GM18868 (cell line): ENCODE results near the gene RYR1.
"Not testable (repeated sequence)": the region's sequence is repeated elsewhere in the genome, so short reads cannot be mapped to it uniquely, and the experiment has no call there.

ENCODE experiments used
- ATAC-seq: cut with Tn5 transposase; IDR thresholded peaks from one replicate; pipeline ENCODE4 v1.9.1; 2021; ENCODE audit warnings: mild to moderate bottlenecking, moderate library complexity; ENCODE audit not compliant: unreplicated experiment

RYR1 gene

GRCh38 chr19:38425810-38426466 lies 7.6 kb upstream of the RYR1 start, which contains the start of gene RASGRP4:
Gene RASGRP4 (minus strand): TSS chr19:38426219. CDS start chr19:38426091, 128 bp downstream.
- ATAC-seq, result no peak

- not testable (repeated sequence) for ATAC-seq
Measured at GRCh38 chr19:38427035-38427677, 6.3 kb upstream of the RYR1 start.

GRCh38 chr19:38429055-38429810 lies 4.3 kb upstream of the RYR1 start:
- no peak for ATAC-seq

GRCh38 chr19:38429811-38430156 lies 3.7 kb upstream of the RYR1 start:
- ATAC-seq, result no peak

- no peak for ATAC-seq
Measured at GRCh38 chr19:38430931-38431330, 2.6 kb upstream of the RYR1 start.

GRCh38 chr19:38434549-38435051 lies 1.1 kb downstream of the RYR1 start:
- ATAC-seq, result no peak

DNA sequence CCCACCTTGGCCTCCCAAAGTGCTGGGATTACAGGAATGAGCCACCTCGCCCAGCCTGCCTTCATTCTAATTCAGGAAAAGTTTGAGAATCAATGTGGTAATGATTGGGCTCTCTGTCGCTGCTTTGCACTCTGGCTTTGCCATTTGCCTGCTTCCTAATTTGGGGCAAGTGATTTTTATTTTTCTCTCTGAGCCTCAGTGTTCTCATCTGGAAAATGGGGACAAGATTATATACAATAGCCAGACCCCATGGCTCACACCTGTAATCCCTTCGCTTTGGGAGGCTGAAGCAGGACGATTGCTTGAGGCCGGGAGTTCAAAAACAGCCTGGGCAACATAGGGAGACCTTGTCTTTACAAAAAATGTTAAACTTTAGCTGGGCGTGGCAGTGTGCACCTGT lies 3.8 kb downstream of the RYR1 start:
- ATAC-seq, result no peak

DNA sequence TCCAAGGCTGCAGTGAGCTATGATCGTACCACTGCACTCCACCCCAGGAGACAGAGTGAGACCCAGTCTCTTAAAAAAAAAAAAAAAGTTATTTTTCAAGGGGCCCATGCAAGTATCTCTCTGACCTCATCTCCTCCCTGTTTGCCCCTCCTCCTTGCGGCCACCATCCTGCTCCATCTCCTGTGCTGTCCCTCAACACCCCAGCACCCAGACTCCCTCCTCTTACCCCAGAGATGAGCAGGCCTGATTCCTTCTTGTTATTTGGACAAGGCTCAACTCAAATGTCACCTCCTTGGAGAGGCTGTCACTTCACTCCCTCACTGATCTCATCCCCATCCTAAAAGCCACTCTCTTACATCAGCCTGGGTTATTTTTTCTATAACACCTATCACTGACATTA lies 4.4 kb downstream of the RYR1 start:
- no peak for ATAC-seq

DNA sequence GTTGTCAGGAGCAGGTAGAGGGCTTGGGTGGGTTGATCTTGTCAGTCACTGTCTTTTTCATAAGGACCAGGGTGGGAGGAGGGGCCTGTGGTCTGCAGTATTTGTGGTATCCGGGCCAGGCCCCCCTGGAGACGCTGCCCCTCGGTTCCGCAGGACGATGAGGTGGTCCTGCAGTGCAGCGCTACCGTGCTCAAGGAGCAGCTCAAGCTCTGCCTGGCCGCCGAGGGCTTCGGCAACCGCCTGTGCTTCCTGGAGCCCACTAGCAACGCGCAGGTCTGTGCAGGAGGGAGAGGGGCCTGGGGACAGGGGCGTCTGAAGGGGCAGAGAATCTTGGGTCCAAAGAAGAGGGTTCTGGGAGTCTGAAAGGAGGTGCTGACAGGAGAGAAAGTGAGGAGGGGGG lies 7.1 kb downstream of the RYR1 start:
- ATAC-seq, result no peak

GRCh38 chr19:38441657-38442348 lies 8.3 kb downstream of the RYR1 start:
- ATAC-seq, result no peak

DNA sequence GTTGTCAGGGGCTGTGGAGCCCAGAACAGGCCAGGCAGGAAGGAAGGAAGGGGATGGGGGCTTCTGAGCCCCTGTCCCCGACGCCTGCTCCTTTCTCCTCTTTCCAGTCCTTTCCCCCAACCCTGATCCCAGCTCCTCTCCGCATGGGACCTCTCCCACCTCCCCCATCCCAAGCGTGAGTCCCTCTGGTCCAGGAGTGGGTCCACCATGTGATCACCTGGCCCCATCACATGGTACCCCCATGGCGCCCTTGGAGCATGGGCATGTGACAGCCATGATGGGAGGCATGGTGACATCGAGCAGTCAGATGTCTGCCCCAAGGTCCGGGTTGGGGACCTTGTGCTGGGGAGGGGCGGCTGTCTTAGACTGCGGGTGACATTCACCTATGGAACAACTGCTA lies 9.2 kb downstream of the RYR1 start:
- ATAC-seq, result no peak

DNA sequence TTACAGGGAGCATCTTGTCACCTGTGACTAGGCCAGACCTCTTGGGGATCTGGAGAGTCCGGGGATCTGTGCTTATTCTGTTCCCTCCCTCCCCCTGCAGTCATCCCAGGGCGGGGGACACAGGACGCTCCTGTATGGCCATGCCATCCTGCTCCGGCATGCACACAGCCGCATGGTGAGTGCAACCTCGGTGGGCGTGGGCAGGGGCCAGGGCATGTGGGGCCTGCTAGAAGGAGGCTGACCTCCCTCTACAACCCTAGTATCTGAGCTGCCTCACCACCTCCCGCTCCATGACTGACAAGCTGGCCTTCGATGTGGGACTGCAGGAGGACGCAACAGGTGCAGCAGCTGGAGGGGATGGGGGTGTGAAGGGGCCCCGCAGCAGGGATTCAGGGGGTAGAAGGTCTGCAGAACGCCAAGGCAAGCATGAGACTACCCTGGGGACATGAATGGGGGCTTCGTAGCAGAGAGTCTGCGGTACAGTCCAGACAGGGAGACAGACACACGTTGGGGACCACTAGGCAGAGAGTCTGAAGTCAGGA lies 10.0 kb downstream of the RYR1 start:
- no peak for ATAC-seq

DNA sequence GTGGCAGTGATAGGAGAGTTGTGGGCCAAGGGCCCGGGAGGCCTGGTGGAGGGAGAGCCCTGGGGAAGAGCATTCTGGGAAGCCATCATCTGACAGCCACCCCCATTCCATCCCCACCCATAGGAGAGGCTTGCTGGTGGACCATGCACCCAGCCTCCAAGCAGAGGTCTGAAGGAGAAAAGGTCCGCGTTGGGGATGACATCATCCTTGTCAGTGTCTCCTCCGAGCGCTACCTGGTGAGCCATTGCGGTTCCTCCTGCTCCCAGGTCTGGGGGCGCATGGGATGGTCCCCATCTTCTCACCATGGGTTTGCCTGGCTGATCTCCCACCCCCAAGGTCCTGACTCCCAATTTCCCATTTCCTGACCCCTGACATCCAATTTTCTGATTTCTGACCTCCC lies 10.5 kb downstream of the RYR1 start:
- ATAC-seq, result no peak

DNA sequence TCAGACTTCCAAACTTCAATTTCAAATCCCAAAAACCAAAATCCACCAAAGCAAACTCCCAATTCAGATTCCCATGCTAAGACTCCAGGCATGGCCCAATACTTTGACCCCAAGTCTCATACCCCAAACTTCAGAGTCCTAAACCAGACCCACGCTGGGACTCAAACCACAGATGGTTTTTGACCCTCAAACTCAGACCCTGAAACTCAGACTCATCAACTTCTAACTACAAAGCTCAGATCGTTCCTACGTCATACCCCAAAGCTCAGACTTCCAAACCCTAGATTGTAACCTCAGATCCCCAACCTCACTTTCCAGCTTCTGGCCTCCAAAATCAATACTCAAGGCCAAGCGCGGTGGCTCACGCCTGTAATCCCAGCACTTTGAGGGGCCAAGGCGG lies 11.9 kb downstream of the RYR1 start:
- ATAC-seq, result no peak

GRCh38 chr19:38448225-38448624 lies 14.7 kb downstream of the RYR1 start:
- ATAC-seq, result no peak

GRCh38 chr19:38449518-38449917 lies 16.0 kb downstream of the RYR1 start:
- no peak for ATAC-seq

DNA sequence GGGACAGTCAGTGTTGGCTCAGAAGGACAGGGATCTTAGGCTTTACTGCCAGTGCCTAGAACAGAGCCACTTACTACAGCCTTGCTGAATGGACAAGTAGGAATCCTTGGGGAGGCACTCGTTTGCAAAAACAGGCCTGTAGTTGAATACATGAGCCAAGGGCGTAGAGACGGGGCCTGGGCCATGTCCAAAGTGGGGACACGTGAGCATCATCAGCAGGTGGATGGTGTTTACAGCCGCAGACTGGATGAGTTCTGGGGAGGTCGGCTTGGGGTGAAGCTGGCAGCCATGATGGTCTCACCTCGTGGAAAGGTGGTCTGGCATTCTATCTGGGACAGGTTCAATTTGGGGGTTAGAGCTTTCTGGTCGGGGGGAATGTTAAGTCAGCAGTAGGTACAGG lies 17.5 kb downstream of the RYR1 start:
- ATAC-seq, result no peak

DNA sequence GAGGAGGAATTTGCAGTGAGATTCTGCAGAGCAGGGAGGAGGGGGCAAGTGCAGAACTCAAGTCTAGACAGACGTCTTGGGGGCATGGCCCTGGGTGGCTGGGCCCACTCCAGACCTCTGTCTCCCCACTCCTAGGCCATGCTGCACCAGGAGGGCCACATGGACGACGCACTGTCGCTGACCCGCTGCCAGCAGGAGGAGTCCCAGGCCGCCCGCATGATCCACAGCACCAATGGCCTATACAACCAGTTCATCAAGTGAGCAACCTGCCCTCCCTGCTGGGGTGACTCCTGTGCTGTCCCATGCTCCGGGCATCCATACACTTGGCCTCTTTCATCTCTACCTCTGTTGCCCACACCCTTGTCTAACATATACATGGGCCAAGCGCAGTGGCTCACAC lies 18.1 kb downstream of the RYR1 start:
- no peak for ATAC-seq

- ATAC-seq, result no peak
Measured at GRCh38 chr19:38452430-38453366, 19.2 kb downstream of the RYR1 start.

DNA sequence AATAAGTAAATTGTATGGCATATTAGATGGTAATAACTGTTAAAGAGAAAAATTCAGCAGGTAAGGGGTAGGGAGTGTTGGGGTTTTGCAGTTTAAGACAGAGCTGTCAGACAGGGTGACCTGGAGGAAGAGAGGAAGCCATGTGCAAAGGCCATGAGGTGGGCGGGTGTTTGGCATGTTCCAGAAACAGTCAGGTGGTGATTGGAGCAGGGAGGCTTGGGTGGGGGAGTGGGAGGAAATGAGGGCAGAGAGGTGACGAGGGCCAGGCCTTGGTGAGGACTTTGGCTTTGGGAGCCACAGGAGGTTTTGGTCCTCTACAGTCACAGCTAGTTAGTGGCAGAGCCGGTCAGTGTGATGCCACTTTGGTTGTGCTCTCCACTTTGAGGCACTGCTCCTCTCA lies 20.1 kb downstream of the RYR1 start:
- no peak for ATAC-seq
